Measurements from ENCODE around the gene ARHGEF17.

The ARHGEF17 gene

DNA sequence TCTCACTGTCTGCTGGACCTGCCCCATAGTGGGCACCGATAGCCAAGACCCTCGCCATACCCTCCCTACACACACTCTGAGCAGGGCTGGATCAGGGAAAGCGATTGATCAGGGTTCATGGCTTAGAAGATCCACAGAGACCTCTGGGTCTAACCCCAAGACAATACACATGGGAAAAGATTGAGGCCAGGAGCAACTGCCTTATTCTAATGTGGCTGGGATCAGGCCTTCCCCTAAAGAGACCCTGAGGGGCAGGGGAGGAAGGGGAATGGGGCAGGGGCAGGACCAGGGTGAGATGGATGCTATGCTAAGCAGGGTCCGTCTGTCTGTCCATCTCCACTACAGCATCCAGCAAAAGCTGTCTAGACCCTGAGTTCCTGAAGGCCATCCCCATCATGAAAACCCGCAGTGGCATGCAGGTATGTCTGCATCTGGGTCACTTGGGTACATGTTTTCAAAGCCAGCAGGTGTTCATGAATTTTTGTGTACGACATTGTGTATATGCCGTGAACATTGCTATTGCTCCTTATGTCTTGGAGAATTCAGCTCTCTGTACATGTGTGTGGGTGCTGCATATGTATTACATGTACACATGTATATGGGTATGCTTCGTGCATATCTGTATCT, 52.8 kb downstream of the ARHGEF17 start:
- no peak for DNase-seq

DNA sequence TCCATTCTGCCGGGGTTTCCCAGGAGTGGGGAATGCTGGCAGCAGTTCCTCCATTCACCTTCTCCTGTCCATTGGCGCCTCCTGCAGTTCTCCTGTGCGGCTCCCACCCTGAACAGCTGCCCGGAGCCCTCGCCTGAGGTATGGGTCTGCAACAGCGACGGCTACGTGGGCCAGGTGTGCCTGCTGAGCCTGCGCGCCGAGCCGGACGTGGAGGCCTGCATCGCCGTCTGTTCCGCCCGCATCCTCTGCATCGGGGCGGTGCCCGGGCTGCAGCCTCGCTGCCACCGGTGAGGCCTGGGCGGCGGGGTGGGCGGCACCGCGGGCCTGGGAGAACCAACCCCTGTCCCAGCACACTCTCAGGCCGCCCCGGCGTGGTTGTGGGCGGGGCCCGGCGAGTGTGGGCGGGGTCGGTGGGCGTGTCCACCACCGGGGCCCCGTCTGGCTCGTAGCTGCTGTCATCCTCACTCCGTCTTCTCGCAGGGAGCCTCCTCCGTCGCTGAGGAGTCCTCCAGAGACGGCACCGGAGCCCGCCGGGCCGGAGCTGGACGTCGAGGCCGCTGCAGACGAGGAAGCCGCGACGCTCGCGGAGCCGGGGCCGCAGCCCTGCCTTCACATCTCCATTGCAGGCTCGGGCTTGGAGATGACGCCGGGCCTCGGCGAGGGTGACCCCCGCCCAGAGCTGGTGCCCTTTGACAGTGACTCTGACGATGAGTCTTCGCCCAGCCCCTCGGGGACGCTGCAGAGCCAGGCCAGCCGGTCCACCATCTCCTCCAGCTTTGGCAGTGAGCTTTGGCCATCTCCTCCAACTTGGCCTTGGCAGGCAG, 54.1 kb downstream of the ARHGEF17 start:
- DNase-seq = no peak

DNA sequence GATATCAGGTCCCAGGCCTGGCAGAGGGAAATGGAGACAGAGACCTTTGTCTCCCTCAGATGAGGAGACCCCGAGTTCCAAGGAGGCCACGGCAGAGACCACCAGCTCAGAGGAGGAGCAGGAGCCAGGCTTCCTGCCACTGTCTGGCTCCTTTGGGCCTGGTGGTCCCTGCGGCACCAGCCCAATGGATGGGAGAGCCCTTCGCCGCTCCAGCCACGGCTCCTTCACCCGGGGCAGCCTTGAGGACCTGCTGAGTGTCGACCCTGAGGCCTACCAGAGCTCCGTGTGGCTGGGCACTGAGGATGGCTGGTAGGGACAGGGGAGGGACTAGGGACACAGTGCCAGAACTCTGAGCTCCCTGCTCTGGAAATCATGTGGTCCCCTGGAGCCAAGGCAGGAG, 55.1 kb downstream of the ARHGEF17 start:
- DNase-seq = no peak

DNA sequence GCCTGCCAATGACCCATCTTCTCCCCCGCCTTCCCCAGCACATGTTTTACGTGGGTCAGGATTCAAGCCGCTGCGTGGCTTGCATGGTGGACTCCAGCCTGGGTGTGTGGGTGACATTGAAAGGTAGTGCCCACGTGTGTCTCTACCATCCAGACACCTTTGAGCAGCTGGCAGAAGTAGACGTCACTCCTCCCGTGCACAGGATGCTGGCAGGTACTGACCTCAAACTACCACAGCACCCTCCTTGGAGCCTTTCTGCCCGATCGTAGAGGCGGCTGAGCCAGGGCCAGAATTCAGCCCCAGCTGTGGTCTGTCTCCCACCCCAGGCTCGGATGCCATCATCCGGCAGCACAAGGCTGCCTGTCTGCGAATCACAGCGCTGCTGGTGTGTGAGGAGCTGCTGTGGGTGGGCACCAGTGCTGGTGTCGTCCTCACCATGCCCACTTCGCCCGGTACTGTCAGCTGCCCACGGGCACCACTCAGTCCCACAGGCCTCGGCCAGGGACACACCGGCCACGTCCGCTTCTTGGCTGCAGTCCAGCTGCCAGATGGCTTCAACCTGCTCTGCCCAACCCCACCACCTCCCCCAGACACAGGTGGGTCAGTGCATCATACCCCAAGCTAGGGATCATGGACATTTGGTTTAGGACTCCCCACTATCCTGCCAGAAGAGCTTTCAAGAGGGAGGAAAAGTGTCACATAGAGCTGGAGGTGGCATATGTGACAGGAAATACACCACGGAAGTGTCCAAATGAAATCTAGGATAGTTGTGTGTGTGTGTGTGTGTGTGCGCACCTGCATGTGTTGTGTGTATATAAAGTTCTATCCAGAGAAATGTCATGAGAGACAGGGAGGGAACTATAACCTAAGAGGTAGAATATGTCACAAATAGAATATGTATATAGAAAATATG, 57.5 kb downstream of the ARHGEF17 start:
- no peak for DNase-seq

DNA sequence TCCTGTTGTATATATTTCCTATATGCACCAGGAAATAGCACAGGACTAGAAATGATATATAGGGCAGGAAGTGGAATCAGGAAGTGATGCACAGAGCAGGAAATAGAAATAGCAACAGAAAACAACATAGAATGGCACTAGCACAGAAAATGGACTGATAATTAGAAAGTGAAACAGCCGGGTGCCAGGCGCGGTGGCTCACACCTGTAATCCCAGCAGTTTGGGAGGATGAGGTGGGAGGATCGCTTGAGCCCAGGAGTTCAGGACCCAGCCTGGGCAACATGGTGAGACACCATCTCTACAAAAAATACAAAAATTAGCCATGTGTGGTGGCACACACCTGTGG, 58.2 kb downstream of the ARHGEF17 start:
- peak in 1 of 2 experiments; percentile 12 for DNase-seq

DNA sequence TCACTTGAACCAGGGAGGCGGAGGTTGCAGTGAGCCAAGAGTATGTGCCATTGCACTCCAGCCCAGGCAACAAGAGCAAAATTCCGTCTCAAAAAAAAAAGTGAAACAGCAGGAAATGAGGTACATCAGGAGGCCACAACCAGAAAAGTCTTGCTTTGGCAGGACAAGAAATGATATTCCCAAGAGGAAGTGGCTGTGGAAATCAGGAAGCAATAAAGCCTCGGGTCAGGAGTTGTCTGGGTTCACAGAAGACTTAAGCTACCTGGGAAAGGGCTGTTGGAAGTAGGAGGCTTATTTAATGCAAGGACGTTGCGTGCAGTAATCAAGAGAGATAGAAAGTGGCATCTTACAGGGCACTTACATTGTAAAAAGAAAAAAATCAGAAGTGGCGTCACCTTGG, 58.9 kb downstream of the ARHGEF17 start:
- no peak for DNase-seq

DNA sequence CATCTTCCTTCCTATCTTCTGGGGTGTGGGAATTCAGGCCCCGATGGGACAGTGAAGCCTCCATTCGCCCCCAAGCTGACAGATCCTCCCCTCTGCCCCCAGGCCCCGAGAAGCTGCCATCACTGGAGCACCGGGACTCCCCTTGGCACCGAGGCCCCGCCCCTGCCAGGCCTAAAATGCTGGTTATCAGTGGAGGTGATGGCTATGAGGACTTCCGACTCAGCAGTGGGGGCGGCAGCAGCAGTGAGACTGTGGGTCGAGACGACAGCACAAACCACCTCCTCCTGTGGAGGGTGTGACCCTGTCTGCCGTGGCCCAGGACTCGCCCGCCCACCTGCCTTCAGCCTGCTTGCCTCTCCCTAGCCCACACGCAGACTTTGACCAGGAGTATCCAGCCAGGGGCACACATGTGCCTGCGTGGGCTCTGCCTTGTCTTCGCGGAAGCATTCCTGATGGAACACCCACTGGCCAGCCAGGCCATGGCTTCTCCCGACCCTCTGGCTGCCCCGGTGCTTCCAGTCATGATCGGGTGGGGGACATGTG, 59.5 kb downstream of the ARHGEF17 start:
- no peak for DNase-seq

DNA sequence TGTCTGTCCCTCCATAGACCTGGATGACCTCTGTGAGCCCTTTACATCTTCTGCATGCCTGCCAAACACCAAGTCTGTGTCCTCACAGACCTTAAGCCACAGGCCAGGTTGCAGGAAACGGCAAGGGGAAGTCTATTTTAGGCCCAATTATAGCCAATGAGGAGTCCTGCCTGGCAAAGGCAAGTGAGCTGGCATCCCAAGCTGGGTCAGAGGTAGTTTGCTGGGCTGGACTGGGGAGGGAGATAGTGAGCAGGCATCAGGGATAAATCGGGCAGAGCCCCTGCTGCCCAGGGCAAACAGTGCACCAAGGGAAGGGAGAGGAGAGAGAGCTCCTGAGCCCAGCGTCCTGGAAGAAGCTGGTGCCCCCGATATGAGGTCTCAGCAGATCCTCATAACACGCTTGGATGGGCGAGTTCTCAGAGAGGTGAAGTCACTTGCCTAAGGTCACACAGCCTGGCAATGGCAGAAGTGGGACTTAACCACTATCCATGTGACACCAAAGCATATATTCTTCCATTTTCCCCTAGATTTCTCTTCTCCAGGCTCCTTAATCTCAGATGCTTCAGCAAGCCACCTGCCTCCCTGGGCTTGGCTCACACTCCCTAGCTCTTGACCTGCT, 64.4 kb downstream of the ARHGEF17 start:
- DNase-seq = peak; percentile 43 to 55

DNA sequence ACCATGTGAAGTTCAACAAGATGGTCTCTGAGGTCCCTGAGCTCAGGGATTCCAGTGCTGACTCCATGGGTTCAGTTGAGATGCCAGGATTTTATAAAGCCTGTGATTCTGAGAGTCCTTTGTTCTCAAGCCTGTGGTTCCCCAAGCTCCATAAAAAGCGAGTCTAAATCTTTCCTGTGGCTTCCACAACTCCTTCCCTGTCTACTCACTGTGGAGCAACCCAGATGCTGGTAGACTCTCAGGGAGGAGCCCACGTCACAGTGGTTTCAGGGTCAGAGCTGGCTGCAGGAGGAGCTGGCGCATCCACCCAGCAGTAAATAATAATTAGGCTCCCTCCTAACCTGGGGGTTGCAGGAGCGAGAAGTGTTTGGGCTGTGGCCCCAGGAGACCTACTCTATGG, 66.1 kb downstream of the ARHGEF17 start:
- no peak for DNase-seq

DNA sequence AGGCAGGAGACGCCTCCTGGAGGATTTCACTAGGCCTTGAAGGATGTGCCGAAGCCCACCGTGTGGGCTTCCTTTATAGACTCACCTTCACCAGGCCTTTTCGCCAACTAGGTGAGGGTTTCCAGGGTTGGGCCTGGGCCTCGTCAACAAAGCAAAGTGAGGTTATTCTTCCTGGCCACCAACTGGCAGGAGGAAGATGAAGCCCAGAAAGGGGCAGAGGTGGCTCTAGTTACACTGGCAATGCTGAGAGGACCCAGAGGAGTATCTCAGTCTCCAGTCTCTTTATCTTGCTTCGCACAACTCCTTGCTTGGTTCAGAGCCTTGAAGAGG, 67.7 kb downstream of the ARHGEF17 start:
- DNase-seq = no peak

DNA sequence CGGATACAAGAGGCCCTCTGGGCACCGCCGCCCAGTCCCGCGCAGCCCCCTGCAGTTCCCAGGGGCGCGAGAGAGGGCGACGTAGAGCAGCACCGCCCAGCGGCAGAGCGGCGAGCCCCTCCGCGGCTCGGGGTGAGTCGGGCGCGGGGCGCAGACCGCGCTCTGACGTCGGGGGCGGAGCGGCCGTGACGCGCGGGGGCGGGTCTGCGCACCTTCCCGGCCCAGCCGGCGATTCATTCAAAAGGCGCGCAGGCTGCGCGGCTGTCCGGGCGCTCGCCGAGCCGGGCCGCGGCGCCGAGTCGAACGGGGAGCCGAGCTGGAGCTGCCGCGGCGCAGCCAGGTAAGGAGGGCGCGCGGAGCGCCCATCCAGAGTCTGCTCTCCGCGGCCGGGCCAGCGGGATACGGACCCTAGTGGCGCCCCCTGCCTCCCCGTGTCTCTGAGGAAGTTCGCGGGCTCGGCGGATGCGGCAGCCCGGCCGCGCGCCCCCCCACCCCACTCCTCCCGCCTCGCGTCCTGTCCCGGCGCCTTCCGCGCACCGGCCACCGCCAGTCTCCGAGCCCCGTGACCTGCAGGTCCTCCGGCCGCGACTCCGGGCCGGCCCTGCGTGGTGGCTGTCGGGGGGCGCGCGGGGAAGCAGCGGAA, 68.2 kb downstream of the ARHGEF17 start, which contains the start of gene RELT:
Gene RELT (plus strand): TSS at position 240 of the 643 bp plus-strand sequence. CDS start 12,738 bp downstream, outside the sequence.
- DNase-seq = peak; percentile 78 to 82

DNA sequence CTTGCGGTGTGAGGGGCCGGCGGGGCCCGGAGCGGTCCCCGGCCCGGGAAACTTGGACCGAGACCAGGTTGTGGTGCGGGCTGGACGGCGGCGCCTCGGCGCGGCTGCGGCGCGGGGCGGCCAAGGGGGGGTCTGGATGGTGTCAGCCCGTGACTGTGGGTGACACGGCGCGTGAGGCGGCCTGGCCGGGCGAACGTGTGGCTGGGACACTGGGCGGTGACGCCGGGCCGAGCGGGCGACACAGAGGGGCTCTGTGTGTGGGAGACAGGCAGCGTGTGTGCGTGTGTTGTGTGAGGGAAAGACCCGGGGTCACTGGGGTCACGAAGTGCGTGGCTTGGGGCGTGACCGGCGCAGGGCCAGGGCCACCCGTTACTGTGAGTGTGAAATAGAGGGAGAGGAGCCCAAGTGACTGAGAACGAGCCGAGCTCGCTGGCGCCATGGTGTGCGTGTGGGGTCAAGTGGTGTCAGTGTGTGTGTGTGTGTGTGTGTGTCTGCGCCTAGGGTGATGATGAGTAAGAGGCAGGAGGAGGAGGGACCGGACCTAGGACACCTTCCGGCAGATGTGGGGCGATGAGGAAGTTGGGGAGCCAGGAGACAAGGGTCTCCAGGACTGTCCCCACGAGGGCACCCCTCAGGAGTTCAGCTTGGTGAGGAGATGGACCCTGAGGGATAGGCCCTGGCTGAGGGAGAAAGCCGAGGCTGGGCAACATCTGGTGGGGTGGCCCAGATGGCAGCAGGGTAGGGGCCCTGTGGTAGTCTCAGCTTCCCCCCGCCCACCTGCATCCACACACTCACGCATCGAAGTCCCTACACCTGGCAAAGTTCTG, 68.9 kb downstream of the ARHGEF17 start:
- peak; percentile 86 to 87 for DNase-seq

DNA sequence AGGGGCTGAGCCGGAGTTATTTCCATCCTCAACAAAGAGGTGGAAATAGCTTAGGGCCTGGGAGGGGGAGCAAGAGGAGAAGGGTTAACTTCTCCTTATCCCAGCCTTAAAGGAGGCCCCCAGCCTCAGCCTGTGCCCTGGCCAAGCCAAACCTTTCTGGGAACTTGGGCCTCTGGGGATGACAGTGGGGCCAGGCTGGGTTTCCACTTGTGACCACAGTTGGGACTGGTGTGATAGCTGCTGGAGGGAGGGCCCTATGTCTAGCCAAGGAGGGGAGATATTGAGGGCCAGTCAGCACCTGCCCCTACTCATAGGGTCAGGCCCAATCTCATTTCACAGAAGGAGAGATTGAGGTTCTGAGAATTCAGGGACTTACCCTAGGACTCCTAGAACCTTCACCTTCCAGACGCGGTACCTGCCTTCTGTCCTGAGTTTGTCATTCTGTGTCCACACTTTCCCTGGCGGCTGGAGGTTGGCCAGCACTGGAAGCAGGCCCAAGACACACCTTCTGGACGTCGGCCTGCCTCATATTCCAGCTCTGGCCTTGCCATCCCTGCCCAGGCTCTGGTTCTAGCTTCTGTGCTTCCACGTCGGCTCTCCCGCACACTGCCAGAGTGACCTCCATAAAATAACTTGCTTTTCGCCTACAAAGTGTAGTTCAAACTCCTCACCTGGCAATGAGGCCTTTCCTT, 71.3 kb downstream of the ARHGEF17 start:
- DNase-seq = no peak

DNA sequence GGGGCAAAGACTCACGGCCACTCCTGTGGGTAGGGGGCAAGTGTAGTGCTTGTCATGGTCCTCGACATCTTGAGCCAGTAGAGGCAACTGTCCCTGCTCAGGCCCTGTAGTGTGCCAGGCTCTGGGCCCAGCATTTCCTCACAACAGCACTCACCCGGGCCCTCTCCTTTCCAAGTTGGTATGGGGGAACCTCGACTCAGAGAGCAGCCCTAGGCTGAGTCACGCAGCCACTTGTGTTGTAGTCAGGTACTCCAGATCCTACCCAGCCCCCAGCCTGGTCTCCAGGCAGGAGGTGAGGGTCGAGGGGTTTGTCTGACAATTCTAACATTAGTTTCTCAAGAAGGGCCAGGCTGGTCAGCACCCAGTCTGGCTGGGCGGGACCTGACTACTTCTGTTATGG, 72.3 kb downstream of the ARHGEF17 start:
- DNase-seq = no peak

DNA sequence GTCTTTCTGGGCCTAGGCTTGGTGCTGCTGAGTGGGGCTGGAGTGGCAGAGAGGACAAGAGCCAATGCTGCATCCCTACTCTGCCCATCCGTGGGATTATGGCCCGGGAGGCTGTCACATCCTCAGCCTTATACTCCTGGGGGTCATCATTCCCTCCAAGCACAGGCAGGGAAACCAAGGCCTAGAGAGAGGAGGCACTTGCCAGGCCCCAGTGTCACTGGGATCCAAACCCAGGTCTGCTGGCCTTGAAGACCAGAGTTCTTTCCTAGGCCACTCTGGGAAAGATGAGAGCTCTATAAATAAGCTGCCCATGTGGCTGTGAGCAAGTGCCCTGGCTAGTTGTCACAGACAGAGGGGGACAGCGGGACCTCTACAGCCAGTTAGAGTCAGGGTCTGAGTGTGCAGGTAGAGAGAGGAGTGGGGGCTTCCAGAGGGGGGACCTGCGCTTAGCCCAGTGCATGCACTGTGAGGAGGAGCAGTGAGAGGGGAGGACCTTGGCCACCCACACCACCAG, 72.9 kb downstream of the ARHGEF17 start:
- DNase-seq = no peak

DNA sequence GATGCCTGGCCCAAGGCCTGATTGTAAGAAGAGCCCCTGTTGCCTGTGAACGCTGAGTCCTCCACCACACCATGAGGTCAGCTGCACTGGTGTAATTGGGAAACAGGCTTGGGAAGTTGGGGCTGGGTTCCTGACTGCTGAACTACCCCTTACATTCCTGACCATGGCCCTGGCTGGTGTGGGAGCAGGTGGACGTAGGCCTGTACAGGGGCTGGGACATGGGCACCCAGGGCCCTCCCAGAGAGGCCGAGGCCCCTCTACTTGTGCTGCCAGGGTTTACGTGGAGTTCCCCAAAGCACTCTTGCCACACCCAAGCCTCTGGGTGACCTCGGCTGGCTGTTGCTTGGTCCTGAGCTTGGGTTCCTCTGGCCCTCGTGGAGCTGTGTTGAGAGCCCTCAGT, 73.5 kb downstream of the ARHGEF17 start:
- DNase-seq = no peak

DNA sequence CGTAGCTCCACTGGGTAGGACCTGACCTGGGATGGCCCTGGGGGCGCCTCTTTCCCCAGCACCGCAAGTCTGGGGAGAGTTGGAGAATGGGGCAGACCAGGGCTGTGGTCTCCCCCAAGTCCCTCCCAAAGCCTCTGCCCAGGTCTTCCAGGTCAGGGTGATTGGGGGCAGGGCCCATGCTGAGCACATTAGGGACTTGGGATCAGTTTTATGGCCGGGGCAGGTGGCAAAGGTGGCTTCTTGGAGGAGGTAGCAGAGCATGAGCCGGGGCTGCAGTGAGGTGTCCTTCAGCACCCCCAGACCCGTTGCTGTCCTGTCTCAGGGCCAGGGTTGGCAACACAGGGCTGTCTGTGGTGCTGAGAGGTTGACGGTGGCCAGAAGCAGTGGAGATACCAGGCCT, 74.1 kb downstream of the ARHGEF17 start:
- no peak for DNase-seq

DNA sequence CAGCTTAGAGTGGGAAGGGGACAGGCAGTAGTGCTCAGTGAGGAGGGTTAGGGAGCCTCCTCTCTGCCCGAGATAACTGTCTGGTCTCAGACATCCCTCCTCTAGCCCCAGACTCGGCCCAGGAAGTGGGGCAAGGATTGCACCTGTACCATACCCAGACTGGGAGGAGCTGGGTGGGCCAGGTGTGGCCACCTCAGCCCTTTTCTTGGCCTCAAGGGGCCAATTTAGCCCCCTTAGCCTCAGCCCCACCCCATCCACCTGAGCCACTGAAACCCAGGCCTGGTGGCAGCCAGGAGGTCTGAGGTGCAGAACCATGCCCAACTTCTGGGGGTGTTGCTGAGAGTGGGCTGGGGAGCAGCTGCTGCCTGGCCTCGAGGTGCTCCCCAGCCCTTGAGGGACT, 74.7 kb downstream of the ARHGEF17 start:
- no peak for DNase-seq

DNA sequence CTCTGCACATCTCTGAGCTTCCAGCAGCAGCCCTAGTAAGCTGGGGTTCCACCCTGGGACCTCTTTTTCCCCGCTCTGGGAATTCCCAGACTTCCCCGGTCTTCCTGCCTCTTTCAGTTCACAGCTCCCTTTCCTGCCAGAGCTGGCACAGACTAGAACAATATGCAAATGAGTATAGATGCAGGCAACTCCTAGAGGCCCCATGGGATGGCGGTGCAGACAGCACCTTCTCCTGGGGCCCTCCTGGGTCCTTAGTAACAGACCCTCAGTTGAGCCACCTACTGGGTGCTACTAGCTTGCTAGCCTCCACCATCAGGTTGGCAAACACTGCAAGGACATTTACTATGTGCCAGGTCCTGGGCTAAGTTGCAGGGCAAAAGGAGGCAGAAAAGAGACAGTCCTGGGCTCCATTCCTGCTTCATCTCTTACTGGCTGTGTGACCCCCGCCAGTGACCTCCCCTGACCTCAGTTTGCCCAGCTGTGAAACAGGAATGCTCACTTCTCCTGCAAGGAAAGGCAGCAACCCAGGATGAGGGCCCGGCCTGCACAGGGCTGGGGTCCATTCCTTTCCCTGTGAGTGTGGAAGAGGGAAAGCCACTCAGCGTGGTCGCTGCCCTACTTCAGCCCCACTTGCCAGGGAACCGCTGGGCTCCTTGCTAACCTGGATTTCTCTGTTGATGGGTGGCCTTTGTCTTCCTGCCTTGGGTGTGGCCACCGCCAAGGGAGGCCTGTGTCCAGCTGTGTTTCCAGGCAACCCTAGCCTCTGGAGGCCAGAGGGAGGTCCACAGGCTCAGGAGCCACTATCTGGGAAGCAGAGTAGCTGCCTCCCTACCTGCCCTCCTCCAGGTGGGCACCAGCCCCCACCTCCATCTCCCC, 75.4 kb downstream of the ARHGEF17 start:
- no peak for DNase-seq

DNA sequence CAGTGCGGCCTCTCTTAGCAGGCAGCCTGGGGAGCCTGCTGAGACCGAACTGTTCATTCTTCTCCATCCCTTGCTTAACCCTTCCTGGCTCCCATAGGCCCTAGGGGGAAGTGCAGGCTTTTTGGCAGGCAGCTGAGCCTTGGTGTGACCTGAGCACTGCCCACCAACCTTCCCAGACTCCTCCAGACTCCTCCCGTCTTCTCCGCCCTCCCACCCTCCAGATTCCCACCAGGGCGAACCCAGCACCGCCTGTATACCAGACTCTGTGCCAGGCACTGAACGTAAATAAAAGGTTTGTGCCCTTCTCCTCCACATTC, 76.0 kb downstream of the ARHGEF17 start:
- no peak for DNase-seq
